ENCODE results near the gene CRTC2. TPM values are rescaled to one million over a fixed set of nuclear protein-coding genes. Genes with fewer than 3 reads are reported as not detected.

Gene CRTC2
- total and polyA plus RNA-seq, 5 donors from 2014 or later = 13.6 to 145 (median 27.1) TPM

- H3K4me3 ChIP-seq (ENCODE audit: low read depth, low read length) = peak overlapping the region; percentile 67
- H3K4me1 ChIP-seq (ENCODE audit: control insufficient read depth, insufficient read depth, low read length, poor library complexity, severe bottlenecking) = peaks cover 52% of the 10 kb centered on the region
- H3K36me3 ChIP-seq (ENCODE audit: control insufficient read depth, insufficient read depth, low read length) = peaks cover 5% of the 10 kb centered on the region
- H3K27ac Mint-ChIP-seq = peak overlapping the region; percentile 95 to 99 (median 97)
- H3K36me3 Mint-ChIP-seq = no peaks in the 10 kb centered on the region
- peak overlapping the region; percentile 90 for H3K27ac ChIP-seq (ENCODE audit: insufficient read depth, low read length, poor library complexity, severe bottlenecking)
- DNase-seq (no peak), ATAC-seq (ENCODE audit: low read depth in 2 of 2) (no peak)
- H3K27me3 Mint-ChIP-seq = no peaks in the 10 kb centered on the region
- H3K9me3 ChIP-seq (ENCODE audit: control insufficient read depth in 2 of 2, low read length in 2 of 2) = no peaks in the 10 kb centered on the region
- H3K27me3 ChIP-seq (ENCODE audit: control insufficient read depth, insufficient read depth, low read length) = no peaks in the 10 kb centered on the region
- peak overlapping the region; percentile 93 to 99 (median 96) for H3K4me3 Mint-ChIP-seq
- H3K4me1 Mint-ChIP-seq = peaks cover 21 to 74% (median 42%) of the 10 kb centered on the region in 4 donors
- peaks cover 0 to 1% (median 0%) of the 10 kb centered on the region in 7 donors for H3K9me3 Mint-ChIP-seq
Measured at GRCh38 chr1:153962088-153963029, 3.9 kb upstream of the CRTC2 start.

GRCh38 chr1:153961421-153961820, 3.0 kb upstream of the CRTC2 start:
- no peak overlapping the region for H3K27ac ChIP-seq (ENCODE audit: insufficient read depth, low read length, poor library complexity, severe bottlenecking)
- H3K4me3 Mint-ChIP-seq = peak overlapping the region; percentile 27 to 97 (median 94)
- DNase-seq (no peak), ATAC-seq (ENCODE audit: low read depth in 2 of 2) (no peak)
- peaks cover 0 to 1% (median 0%) of the 10 kb centered on the region in 7 donors for H3K9me3 Mint-ChIP-seq
- H3K9me3 ChIP-seq (ENCODE audit: control insufficient read depth in 2 of 2, low read length in 2 of 2) = no peaks in the 10 kb centered on the region
- H3K27me3 Mint-ChIP-seq = no peaks in the 10 kb centered on the region
- H3K27ac Mint-ChIP-seq = peak overlapping the region; percentile 24 to 87 (median 83)
- H3K4me1 Mint-ChIP-seq = peaks cover 20 to 77% (median 44%) of the 10 kb centered on the region in 4 donors
- H3K4me1 ChIP-seq (ENCODE audit: control insufficient read depth, insufficient read depth, low read length, poor library complexity, severe bottlenecking) = peaks cover 52% of the 10 kb centered on the region
- H3K36me3 ChIP-seq (ENCODE audit: control insufficient read depth, insufficient read depth, low read length) = peaks cover 5% of the 10 kb centered on the region
- no peak overlapping the region for H3K4me3 ChIP-seq (ENCODE audit: low read depth, low read length)
- no peaks in the 10 kb centered on the region for H3K27me3 ChIP-seq (ENCODE audit: control insufficient read depth, insufficient read depth, low read length)
- H3K36me3 Mint-ChIP-seq = no peaks in the 10 kb centered on the region

GRCh38 chr1:153960206-153960605, 1.8 kb upstream of the CRTC2 start:
- Histone ChIP-seq H3K27ac (ENCODE audit: insufficient read depth, low read length, poor library complexity, severe bottlenecking) (no peak overlapping the region), H3K4me1 (ENCODE audit: control insufficient read depth, insufficient read depth, low read length, poor library complexity, severe bottlenecking) (peaks cover 54% of the 10 kb centered on the region), H3K9me3 (ENCODE audit: control insufficient read depth in 2 of 2, low read length in 2 of 2) (no peaks in the 10 kb centered on the region), H3K4me3 (ENCODE audit: low read depth, low read length) (no peak overlapping the region), H3K27me3 (ENCODE audit: control insufficient read depth, insufficient read depth, low read length) (no peaks in the 10 kb centered on the region), H3K36me3 (ENCODE audit: control insufficient read depth, insufficient read depth, low read length) (peaks cover 5% of the 10 kb centered on the region)
- ATAC-seq (ENCODE audit: low read depth in 2 of 2) (no peak), DNase-seq (no peak)
- Mint-ChIP-seq H3K4me1 (peaks cover 15 to 75% (median 43%) of the 10 kb centered on the region in 4 donors), H3K27me3 (no peaks in the 10 kb centered on the region), H3K9me3 (no peaks in the 10 kb centered on the region), H3K36me3 (no peaks in the 10 kb centered on the region), H3K27ac (peak overlapping the region in 2 of 3 donors; percentile 74 to 85), H3K4me3 (peak overlapping the region in 3 of 4 donors; percentile 29 to 97 (median 39))

GRCh38 chr1:153959454-153959853, 1.0 kb upstream of the CRTC2 start:
- ATAC-seq (ENCODE audit: low read depth in 2 of 2) (no peak), DNase-seq (no peak)
- Mint-ChIP-seq H3K36me3 (peaks cover 1% of the 10 kb centered on the region), H3K4me1 (peaks cover 15 to 80% (median 45%) of the 10 kb centered on the region in 4 donors), H3K27ac (peak overlapping the region; percentile 67 to 85 (median 74)), H3K27me3 (no peaks in the 10 kb centered on the region), H3K4me3 (peak overlapping the region in 2 of 4 donors; percentile 36 to 97), H3K9me3 (no peaks in the 10 kb centered on the region)
- H3K36me3 ChIP-seq (ENCODE audit: control insufficient read depth, insufficient read depth, low read length) = peaks cover 10% of the 10 kb centered on the region
- peaks cover 59% of the 10 kb centered on the region for H3K4me1 ChIP-seq (ENCODE audit: control insufficient read depth, insufficient read depth, low read length, poor library complexity, severe bottlenecking)
- H3K27me3 ChIP-seq (ENCODE audit: control insufficient read depth, insufficient read depth, low read length) = no peaks in the 10 kb centered on the region
- no peak overlapping the region for H3K27ac ChIP-seq (ENCODE audit: insufficient read depth, low read length, poor library complexity, severe bottlenecking)
- H3K4me3 ChIP-seq (ENCODE audit: low read depth, low read length) = no peak overlapping the region
- no peaks in the 10 kb centered on the region for H3K9me3 ChIP-seq (ENCODE audit: control insufficient read depth in 2 of 2, low read length in 2 of 2)

- no peaks in the 10 kb centered on the region for H3K9me3 ChIP-seq (ENCODE audit: control insufficient read depth in 2 of 2, low read length in 2 of 2)
Measured at GRCh38 chr1:153958961-153959260, 499 bp upstream of the CRTC2 start.

GRCh38 chr1:153957744-153958110, 685 bp downstream of the CRTC2 start:
- H3K36me3 ChIP-seq (ENCODE audit: control insufficient read depth, insufficient read depth, low read length) = peaks cover 26% of the 10 kb centered on the region
- H3K27me3 ChIP-seq (ENCODE audit: control insufficient read depth, insufficient read depth, low read length) = no peaks in the 10 kb centered on the region
- Mint-ChIP-seq H3K4me3 (peak overlapping the region; percentile 97 to 99 (median 98)), H3K9me3 (no peaks in the 10 kb centered on the region), H3K27me3 (no peaks in the 10 kb centered on the region), H3K27ac (peak overlapping the region; percentile 97 to 99 (median 98)), H3K4me1 (peaks cover 4 to 78% (median 46%) of the 10 kb centered on the region in 4 donors), H3K36me3 (peaks cover 8% of the 10 kb centered on the region)
- H3K9me3 ChIP-seq (ENCODE audit: control insufficient read depth in 2 of 2, low read length in 2 of 2) = no peaks in the 10 kb centered on the region
- ATAC-seq (ENCODE audit: low read depth in 2 of 2) (peak; percentile 1), DNase-seq (peak; percentile 29 to 78 (median 57))
- H3K4me3 ChIP-seq (ENCODE audit: low read depth, low read length) = peak overlapping the region; percentile 97
- peaks cover 44% of the 10 kb centered on the region for H3K4me1 ChIP-seq (ENCODE audit: control insufficient read depth, insufficient read depth, low read length, poor library complexity, severe bottlenecking)
- peak overlapping the region; percentile 94 for H3K27ac ChIP-seq (ENCODE audit: insufficient read depth, low read length, poor library complexity, severe bottlenecking)

More at GRCh38 chr1:153958961-153959260, 499 bp upstream of the CRTC2 start:
- Mint-ChIP-seq H3K27ac (peak overlapping the region; percentile 97 to 99 (median 98)), H3K4me1 (peaks cover 11 to 80% (median 49%) of the 10 kb centered on the region in 4 donors), H3K27me3 (no peaks in the 10 kb centered on the region), H3K4me3 (peak overlapping the region; percentile 97 to 99 (median 98)), H3K9me3 (no peaks in the 10 kb centered on the region), H3K36me3 (peaks cover 6% of the 10 kb centered on the region)
- Histone ChIP-seq H3K4me1 (ENCODE audit: control insufficient read depth, insufficient read depth, low read length, poor library complexity, severe bottlenecking) (peaks cover 54% of the 10 kb centered on the region), H3K27me3 (ENCODE audit: control insufficient read depth, insufficient read depth, low read length) (no peaks in the 10 kb centered on the region), H3K27ac (ENCODE audit: insufficient read depth, low read length, poor library complexity, severe bottlenecking) (peak overlapping the region; percentile 94), H3K36me3 (ENCODE audit: control insufficient read depth, insufficient read depth, low read length) (peaks cover 16% of the 10 kb centered on the region), H3K4me3 (ENCODE audit: low read depth, low read length) (peak overlapping the region; percentile 69)
- DNase-seq = no peak
- ATAC-seq (ENCODE audit: low read depth in 2 of 2) = no peak

GRCh38 chr1:153956997-153957715, 1.3 kb downstream of the CRTC2 start:
- Histone ChIP-seq H3K27ac (ENCODE audit: insufficient read depth, low read length, poor library complexity, severe bottlenecking) (peak overlapping the region; percentile 94), H3K9me3 (ENCODE audit: control insufficient read depth in 2 of 2, low read length in 2 of 2) (no peaks in the 10 kb centered on the region), H3K36me3 (ENCODE audit: control insufficient read depth, insufficient read depth, low read length) (peaks cover 32% of the 10 kb centered on the region), H3K27me3 (ENCODE audit: control insufficient read depth, insufficient read depth, low read length) (no peaks in the 10 kb centered on the region), H3K4me1 (ENCODE audit: control insufficient read depth, insufficient read depth, low read length, poor library complexity, severe bottlenecking) (peaks cover 39% of the 10 kb centered on the region), H3K4me3 (ENCODE audit: low read depth, low read length) (peak overlapping the region; percentile 97)
- Mint-ChIP-seq H3K4me1 (peaks cover 4 to 74% (median 44%) of the 10 kb centered on the region in 4 donors), H3K27me3 (no peaks in the 10 kb centered on the region), H3K4me3 (peak overlapping the region; percentile 97 to 99 (median 98)), H3K27ac (peak overlapping the region; percentile 97 to 99 (median 98)), H3K36me3 (peaks cover 11% of the 10 kb centered on the region), H3K9me3 (no peaks in the 10 kb centered on the region)
- ATAC-seq (ENCODE audit: low read depth in 2 of 2) = no peak
- no peak for DNase-seq
